HepG2 (cell line): ENCODE results near the gene MBLAC2. TPM values are rescaled to one million over a fixed set of nuclear protein-coding genes. Genes with fewer than 3 reads are reported as not detected.
A peak's percentile ranks its signal among the peaks of the same experiment; 100 is the strongest.

Experiments
- SIN3A ChIP-seq: IDR thresholded peaks from 2 replicates; pipeline ENCODE4 v1.6.1; 2011; ENCODE audit warnings: low read depth, mild to moderate bottlenecking, control low read depth, low read length, borderline replicate concordance
- TIGD3 ChIP-seq: sonication (generic); formaldehyde crosslinking; IDR thresholded peaks from 2 replicates; pipeline ENCODE4 v1.5.1; 2020; ENCODE audit warnings: mild to moderate bottlenecking, missing genetic modification reagents, borderline replicate concordance
- ZMAT3 ChIP-seq: sonication (generic); formaldehyde crosslinking; conservative IDR thresholded peaks from 2 replicates; pipeline ENCODE4 v1.7.0; 2021; ENCODE audit warnings: missing genetic modification reagents
- ZNF572 ChIP-seq: sonication (generic); formaldehyde crosslinking; IDR thresholded peaks from 2 replicates; pipeline ENCODE4 v1.5.1; 2020; ENCODE audit warnings: mild to moderate bottlenecking, missing genetic modification reagents
- polyA plus RNA-seq, 8 experiments: library from polyadenylated mRNA; depleted of rRNA in 3 of 8; stranded (reverse) in 7 of 8; unstranded in 1 of 8; fragments of >200 nt; fragmentation: Illumina TruSeq in 4 of 8; extraction: Trizol in 4 of 8; gene quantifications; 2 replicates each; pipeline versions ENCODE4 v1.2.1 to v1.2.3, GENCODE V29; 2011 to 2016; ENCODE audit warnings: low read depth in 4 of 8, missing spikeins in 1 of 8, mixed read lengths in 1 of 8; ENCODE audit not compliant: insufficient read depth in 1 of 8
- total RNA-seq, 5 experiments: library from RNA; depleted of rRNA; stranded (reverse); fragments of >200 nt; fragmentation: Illumina TruSeq; extraction: Trizol; gene quantifications; 2 replicates each; pipeline ENCODE4 v1.2.3, GENCODE V29; 2016; ENCODE audit warnings: low read depth in 1 of 5

Gene MBLAC2
- total and polyA plus RNA-seq, 2 of the 13 experiments (the other 11 are each of a cell fraction or from before 2014, with no cell fraction given): 2.9 to 4.1 TPM

GRCh38 chr5:90408571-90409317 lies 65.8 kb downstream of the MBLAC2 start (continued):
- TF ChIP-seq TIGD3 (CRISPR knock-in tag) (no peak), SIN3A (0 out of 2 replicates have a peak, but pooled peaks have one; percentile 75), ZMAT3 (CRISPR knock-in tag) (0 out of 2 replicates have a peak, but pooled peaks have one; percentile 9), ZNF572 (no peak)
- TF ChIP-seq, all 625 proteins: peak for 14

Other genes with a start within 250 kb of the MBLAC2 start
- 71.5 and 111 TPM in 2 replicates for gene CETN3, start 65.0 kb downstream of the MBLAC2 start, total RNA-seq (2016; rRNA removed; fragmentation: Illumina TruSeq; extraction: Trizol)
- gene CETN3, start 65.0 kb downstream of the MBLAC2 start, polyA plus RNA-seq (2011; rRNA removed): 10.9 and 15.4 TPM in 2 replicates
- 7.3 and 11.2 TPM in 2 replicates for gene POLR3G, start 93 bp upstream of the MBLAC2 start, total RNA-seq (2016; rRNA removed; fragmentation: Illumina TruSeq; extraction: Trizol)
- gene POLR3G, start 93 bp upstream of the MBLAC2 start, polyA plus RNA-seq (2011; rRNA removed): 1.1 and 1.2 TPM in 2 replicates
- gene LYSMD3, start 54.8 kb upstream of the MBLAC2 start, total RNA-seq (2016; rRNA removed; fragmentation: Illumina TruSeq; extraction: Trizol): 13.8 and 22.2 TPM in 2 replicates
- gene LYSMD3, start 54.8 kb upstream of the MBLAC2 start, polyA plus RNA-seq (2011; rRNA removed): 6.3 and 9.1 TPM in 2 replicates
- 0.84 and 1.7 TPM in 2 replicates for gene ADGRV1, start 84.0 kb upstream of the MBLAC2 start, total RNA-seq (2016; rRNA removed; fragmentation: Illumina TruSeq; extraction: Trizol)
- 3.9 and 5.9 TPM in 2 replicates for gene ADGRV1, start 84.0 kb upstream of the MBLAC2 start, polyA plus RNA-seq (2011; rRNA removed)